Erythroblast (primary cell): ENCODE data around the gene PARP4.
"Not testable (repeated sequence)": the region's sequence is repeated elsewhere in the genome, so short reads cannot be mapped to it uniquely, and the experiment has no call there.

Source experiments
- DNase-seq, 2 experiments: peaks; one replicate each; lab custom pipeline; 2025; lab: John Stamatoyannopoulos, UW
- GATA1 ChIP-seq: IDR thresholded peaks from 2 replicates; pipeline ENCODE4 v1.6.1; 2011; ENCODE audit warnings: low read depth, mild to moderate bottlenecking, control low read depth, low read length, moderate library complexity
- POLR2A ChIP-seq: IDR thresholded peaks from 2 replicates; pipeline ENCODE4 v1.6.1; 2011; ENCODE audit warnings: mild to moderate bottlenecking, low read length

PARP4 gene

GRCh38 chr13:24407844-24408243 is 104.7 kb downstream of the PARP4 start:
- TF ChIP-seq GATA1 = no peak
- no peak for TF ChIP-seq POLR2A
- no peak for DNase-seq

DNA sequence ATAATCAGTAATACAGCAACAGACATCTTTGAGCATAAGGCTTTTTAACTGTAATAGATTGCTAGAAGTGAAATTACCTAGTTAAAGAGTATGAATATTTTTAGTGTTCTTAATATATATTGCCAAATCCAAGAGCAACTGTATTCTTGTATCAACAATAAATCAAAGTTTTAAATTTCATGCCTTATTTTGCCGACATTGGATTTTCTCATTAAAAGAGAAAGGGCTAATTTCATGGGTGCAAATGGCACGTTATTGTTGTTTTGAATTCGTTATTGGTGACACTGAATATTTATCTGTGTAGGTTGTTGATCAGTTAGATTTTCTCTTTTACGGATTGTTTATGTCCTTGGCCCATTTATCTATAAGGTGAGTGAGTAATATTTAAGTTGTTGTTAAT is 106.1 kb downstream of the PARP4 start:
- no peak for TF ChIP-seq POLR2A
- TF ChIP-seq GATA1 = no peak
- no peak for DNase-seq

- no peak for DNase-seq
Measured at GRCh38 chr13:24396821-24397220, 115.8 kb downstream of the PARP4 start.

DNA sequence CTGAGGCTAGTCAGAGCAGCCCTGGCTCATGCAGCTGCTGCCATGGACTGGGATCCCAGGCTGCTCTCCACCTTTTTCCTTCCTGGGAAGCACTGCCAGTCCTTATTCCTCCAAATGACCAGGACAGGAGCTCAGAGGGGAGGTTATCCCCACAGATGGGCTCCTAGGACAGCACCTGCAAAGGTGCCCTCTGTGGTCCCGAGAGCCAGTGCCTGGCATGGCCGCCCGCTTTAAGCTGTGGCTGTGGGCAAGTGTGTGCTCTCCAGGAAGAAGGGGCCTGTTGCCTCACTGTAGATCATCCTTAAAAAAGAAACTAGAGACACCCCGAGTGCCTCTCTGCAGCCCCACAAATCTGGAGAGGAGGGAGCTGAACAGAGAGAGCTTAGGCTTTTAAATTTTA is 119.6 kb downstream of the PARP4 start:
- DNase-seq = no peak
- no peak for TF ChIP-seq GATA1
- no peak for TF ChIP-seq POLR2A

More at GRCh38 chr13:24396821-24397220, 115.8 kb downstream of the PARP4 start:
- no peak for TF ChIP-seq GATA1
- no peak for TF ChIP-seq POLR2A

DNA sequence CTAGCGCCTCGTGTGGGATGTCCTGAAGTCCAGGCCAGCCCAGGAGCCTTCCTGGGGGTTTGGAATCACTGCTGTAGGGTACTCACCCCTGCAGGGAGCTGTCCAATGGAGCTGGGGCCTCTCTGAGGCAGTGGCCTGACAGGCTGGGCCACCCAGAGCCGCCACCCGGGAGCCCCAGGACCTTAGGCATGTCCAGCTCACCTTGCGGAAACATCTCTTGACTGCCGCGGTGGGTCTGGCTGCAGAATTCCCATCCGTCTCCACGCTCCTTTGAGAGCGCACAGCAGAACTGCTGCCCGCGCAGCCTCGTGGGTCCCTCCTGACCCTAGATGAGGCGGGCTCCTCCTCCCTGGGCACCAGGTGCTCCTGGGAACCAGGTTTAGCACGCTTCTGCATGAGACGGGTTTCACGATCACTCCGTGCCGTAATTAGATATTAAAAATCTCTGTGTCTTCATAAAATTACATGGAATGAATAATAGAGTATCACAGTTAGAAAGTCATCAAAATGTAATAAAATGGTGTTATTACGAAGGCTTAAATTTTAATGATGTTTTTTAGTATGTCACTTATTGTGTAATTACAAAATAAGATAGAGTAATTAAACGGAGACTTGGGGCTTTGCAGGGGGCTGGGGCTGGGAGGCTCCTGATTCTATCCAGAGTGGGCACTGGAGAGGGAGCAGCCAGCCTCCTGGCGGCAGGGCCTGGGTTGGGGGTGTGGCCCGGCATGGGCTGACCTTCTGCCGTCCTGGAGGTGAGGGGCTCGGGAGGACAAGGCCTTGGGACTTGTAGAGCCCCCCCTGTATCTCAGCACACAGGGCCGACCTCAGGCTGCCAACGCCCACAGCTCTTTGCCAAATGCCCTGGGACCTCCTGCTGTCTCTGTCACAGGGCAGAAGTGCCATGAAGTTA is 120.6 kb downstream of the PARP4 start:
- not testable (repeated sequence) for DNase-seq

DNA sequence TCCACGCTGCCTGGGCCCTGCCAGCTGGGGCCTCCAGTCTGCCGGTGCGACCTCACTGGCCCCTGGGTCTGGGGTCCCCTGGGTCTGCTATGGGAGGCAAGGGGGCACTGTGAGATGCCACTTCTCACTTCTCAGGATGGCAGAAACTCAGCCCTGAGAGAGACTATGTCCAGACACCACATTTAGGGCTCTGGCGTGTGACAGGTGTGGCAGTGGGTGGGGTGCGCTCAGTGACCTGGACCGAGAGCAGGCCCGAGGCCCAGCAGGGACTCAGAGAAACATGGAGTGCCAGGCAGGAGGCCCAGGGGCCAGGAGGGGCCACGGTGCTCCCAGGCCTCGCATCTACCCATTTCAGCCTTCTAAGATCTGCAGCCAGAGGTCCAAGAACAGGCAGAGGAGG is 121.8 kb downstream of the PARP4 start:
- not testable (repeated sequence) for DNase-seq

GRCh38 chr13:24389506-24389905 is 123.1 kb downstream of the PARP4 start:
- no peak for DNase-seq
- no peak for TF ChIP-seq POLR2A
- no peak for TF ChIP-seq GATA1

GRCh38 chr13:24388743-24389142 is 123.8 kb downstream of the PARP4 start:
- DNase-seq = not testable (repeated sequence)

GRCh38 chr13:24386816-24387708 is 125.5 kb downstream of the PARP4 start:
- no peak for DNase-seq
- TF ChIP-seq POLR2A (no peak), GATA1 (no peak)

- DNase-seq = no peak
- no peak for TF ChIP-seq POLR2A
- no peak for TF ChIP-seq GATA1
Measured at GRCh38 chr13:24385902-24386301, 126.7 kb downstream of the PARP4 start.

GRCh38 chr13:24384946-24385345 is 127.6 kb downstream of the PARP4 start:
- DNase-seq = not testable (repeated sequence)

DNA sequence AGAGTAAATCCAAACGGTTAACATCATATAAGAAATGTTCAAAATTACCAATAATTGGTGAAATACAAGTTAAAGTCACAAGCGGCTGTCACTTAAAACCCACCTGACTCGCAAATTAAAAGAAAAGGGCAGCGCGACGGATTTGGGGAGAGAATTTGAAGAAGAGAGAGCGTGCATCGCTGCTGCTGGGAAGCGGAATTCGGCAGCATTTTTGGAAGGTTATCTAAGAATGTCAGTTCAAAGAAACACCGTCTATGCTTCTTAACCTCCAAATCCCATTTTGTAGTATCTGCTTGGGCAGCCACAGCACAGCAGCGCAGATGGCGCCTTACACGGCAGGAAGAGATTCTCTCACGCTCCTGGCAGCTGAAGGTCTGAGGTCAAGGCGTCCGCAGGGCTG is 128.5 kb downstream of the PARP4 start:
- DNase-seq = not testable (repeated sequence)

- no peak for TF ChIP-seq GATA1
- TF ChIP-seq POLR2A = no peak
- no peak for DNase-seq
Measured at GRCh38 chr13:24381541-24382265, 130.9 kb downstream of the PARP4 start.

GRCh38 chr13:24380881-24381280 is 131.7 kb downstream of the PARP4 start:
- not testable (repeated sequence) for DNase-seq

GRCh38 chr13:24380227-24380626 is 132.4 kb downstream of the PARP4 start:
- not testable (repeated sequence) for DNase-seq

DNA sequence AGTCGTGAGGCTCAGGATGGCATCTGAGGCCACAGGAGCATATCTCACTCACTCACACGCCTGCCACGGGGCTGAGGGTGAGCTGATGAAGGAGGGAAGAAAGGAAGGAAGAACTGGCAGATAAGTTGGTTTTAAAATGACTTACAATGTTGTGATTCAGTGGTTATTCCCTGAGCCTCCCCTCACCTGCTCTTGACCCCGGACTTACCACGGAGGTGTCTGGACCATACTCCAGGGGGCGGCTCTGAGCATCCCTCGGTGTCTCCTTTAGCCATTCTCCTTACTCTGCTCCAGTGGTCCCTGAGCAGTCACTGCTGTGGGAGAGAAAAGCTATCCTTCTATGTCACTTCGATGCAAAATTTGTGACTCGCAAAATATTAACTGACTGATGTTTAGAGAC is 141.3 kb downstream of the PARP4 start:
- DNase-seq = not testable (repeated sequence)
